Heart left ventricle (tissue), 13 donors: ENCODE data around the gene PTPN12.

Experiments
- POLR2A ChIP-seq, 2 donors: fragments of 450-650 bp; IDR thresholded peaks; one replicate each; pipeline ENCODE4 v1.6.1; 2017; ENCODE audit warnings: antibody characterized with exemption in 2 of 2, mild to moderate bottlenecking in 2 of 2, moderate library complexity in 2 of 2
- TF ChIP-seq, protein P1 (sequence below), 12 donors: fragments of 200-600 bp; sonication (generic) in 4 of 12; IDR thresholded peaks; one replicate each; pipeline versions ENCODE4 v1.5.0 to v1.8.0; 2018 to 2022; ENCODE audit warnings: antibody characterized with exemption in 12 of 12, mild to moderate bottlenecking in 5 of 12
- donor health status: ischemic (EF 13 %, LVEDD 7.1; RV severe dilation, severe dysfunction).
- donor health status: DM: no; HTN: yes; CAD: no.
- donor health status: DM: no; HTN: no; CAD: no.
- donor health status: ischemic (EF 25% LVEDD 6.9; RV normal size, moderate dysfunction).
- donor health status: ischemic (EF 25% LVEDD 5.7; RV mildly dilated, moderate dysfunction).
- donor health status: ischemic (EF 35%, LVEDD 5.7; RV mildly dilated, moderate dysfunction).
- donor health status: nonischemic (EF 11% LVEDD 7.7; RV severe dilation, severe dysfunction).
- donor health status: DM: yes; HTN: yes; CAD: no.
- donor health status: PGD.
- donor health status: ischemic (EF 29% LVEDD 5.4; RV normal size, mild dysfunction).
- donor health status: nonischemic (EF 23%, LVEDD 6.1; RV moderate dilation, normal function).

DNA sequence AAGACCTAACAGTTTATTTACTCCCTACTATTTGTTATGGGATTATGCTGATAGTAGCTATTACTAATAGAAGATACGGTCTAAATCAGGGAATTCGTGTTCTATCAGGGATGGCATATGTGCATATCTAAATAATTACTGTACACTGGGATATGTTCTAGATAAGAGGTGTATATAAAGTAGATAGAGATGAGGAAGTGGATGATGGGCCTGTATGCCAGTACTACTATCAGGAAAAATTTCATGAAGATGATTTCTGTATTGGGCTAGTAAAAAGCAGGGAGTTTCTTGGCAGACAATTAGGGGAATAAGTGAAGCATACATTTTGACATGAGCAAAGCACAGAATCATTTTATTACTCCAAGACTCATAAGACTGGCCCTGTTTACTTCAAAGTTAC is 26.2 kb downstream of the PTPN12 start:
- TF ChIP-seq, protein P1, sequence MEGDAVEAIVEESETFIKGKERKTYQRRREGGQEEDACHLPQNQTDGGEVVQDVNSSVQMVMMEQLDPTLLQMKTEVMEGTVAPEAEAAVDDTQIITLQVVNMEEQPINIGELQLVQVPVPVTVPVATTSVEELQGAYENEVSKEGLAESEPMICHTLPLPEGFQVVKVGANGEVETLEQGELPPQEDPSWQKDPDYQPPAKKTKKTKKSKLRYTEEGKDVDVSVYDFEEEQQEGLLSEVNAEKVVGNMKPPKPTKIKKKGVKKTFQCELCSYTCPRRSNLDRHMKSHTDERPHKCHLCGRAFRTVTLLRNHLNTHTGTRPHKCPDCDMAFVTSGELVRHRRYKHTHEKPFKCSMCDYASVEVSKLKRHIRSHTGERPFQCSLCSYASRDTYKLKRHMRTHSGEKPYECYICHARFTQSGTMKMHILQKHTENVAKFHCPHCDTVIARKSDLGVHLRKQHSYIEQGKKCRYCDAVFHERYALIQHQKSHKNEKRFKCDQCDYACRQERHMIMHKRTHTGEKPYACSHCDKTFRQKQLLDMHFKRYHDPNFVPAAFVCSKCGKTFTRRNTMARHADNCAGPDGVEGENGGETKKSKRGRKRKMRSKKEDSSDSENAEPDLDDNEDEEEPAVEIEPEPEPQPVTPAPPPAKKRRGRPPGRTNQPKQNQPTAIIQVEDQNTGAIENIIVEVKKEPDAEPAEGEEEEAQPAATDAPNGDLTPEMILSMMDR (IDR thresholded peaks at IDR 0.05) = no peak
- TF ChIP-seq POLR2A (IDR thresholded peaks at IDR 0.05) = no peak
